HG03439 (cell line): Measurements from ENCODE around the gene KLK3.
"Not testable (repeated sequence)": the region's sequence is repeated elsewhere in the genome, so short reads cannot be mapped to it uniquely, and the experiment has no call there.

Experiments used
- ATAC-seq: cut with Tn5 transposase; IDR thresholded peaks from one replicate; pipeline ENCODE4 v1.9.1; 2021; ENCODE audit warnings: mild to moderate bottlenecking, moderate library complexity; ENCODE audit not compliant: unreplicated experiment

KLK3 gene

GRCh38 chr19:50859849-50860248 lies 5.1 kb downstream of the KLK3 start:
- no peak for ATAC-seq

- no peak for ATAC-seq
Measured at GRCh38 chr19:50861010-50861409, 6.3 kb downstream of the KLK3 start.

DNA sequence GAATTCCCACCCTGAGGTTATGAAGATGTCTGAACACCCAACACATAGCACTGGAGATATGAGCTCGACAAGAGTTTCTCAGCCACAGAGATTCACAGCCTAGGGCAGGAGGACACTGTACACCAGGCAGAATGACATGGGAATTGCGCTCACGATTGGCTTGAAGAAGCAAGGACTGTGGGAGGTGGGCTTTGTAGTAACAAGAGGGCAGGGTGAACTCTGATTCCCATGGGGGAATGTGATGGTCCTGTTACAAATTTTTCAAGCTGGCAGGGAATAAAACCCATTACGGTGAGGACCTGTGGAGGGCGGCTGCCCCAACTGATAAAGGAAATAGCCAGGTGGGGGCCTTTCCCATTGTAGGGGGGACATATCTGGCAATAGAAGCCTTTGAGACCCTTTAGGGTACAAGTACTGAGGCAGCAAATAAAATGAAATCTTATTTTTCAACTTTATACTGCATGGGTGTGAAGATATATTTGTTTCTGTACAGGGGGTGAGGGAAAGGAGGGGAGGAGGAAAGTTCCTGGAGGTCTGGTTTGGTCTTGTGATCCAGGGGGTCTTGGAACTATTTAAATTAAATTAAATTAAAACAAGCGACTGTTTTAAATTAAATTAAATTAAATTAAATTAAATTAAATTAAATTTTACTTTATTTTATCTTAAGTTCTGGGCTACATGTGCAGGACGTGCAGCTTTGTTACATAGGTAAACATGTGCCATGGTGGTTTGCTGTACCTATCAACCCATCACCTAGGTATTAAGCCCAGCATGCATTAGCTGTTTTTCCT lies 7.0 kb downstream of the KLK3 start:
- ATAC-seq = no peak

DNA sequence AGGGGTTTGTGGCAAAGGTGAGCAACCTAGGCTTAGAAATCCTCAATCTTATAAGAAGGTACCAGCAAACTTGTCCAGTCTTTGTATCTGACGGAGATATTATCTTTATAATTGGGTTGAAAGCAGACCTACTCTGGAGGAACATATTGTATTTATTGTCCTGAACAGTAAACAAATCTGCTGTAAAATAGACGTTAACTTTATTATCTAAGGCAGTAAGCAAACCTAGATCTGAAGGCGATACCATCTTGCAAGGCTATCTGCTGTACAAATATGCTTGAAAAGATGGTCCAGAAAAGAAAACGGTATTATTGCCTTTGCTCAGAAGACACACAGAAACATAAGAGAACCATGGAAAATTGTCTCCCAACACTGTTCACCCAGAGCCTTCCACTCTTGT lies 14.8 kb downstream of the KLK3 start:
- no peak for ATAC-seq

GRCh38 chr19:50870417-50871089 lies 15.8 kb downstream of the KLK3 start:
- ATAC-seq = no peak

DNA sequence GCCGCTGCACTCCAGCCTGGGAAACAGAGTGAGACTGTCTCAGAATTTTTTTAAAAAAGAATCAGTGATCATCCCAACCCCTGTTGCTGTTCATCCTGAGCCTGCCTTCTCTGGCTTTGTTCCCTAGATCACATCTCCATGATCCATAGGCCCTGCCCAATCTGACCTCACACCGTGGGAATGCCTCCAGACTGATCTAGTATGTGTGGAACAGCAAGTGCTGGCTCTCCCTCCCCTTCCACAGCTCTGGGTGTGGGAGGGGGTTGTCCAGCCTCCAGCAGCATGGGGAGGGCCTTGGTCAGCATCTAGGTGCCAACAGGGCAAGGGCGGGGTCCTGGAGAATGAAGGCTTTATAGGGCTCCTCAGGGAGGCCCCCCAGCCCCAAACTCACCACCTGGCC lies 18.3 kb downstream of the KLK3 start, which contains the start of gene KLK2:
Gene KLK2, plus strand, starts transcription at position 384 of the 400 bp plus-strand sequence. CDS start 35 bp downstream, outside the sequence.
- no peak for ATAC-seq

DNA sequence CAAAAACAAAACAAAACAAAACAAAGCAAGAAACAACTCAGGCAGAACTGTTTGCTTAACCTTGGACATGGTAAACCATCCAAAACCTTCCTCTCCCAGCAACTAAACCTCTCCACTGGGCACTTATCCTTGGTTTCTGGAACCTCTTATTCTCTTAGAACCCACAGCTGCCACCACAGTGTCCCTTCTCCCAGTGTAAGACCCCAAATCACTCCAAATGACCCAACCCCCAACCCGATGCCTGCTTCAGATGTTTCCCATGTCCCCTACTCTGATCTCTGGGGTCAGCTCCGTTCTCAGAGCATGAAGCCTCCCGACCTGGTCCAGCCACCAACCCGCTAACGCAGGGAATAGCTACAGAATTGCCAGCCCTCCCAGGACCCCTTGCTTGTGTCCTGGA lies 19.5 kb downstream of the KLK3 start:
- no peak for ATAC-seq

DNA sequence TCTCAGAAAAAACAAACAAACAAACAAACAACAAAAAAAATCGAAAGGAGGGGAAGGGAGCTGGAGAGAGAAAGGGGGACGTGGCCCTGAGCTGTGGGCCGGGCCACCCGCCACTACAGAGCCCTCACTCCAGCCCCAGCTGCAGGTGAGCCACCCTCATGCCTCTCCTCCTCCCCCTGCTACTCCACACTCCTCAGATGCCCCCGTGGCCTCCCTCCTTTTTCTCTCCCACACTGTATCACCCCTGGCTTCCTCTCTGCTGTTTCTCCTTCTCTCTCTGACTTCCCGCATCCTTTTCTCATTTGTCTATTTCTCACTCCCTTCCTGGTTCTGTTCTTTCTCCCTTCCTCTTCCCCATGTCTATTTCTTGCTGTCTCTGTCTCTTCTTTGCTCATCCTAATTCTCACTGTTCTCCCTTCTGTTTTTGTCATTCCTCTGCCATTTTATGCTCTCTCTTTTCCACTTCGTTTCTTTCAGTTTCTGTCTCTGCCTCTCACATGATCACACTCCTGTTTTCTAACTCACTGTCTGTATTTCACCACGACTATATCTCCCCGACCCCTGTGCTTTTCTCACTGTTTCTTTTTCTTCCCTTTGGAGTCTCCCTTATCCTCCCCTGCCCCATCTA lies 21.2 kb downstream of the KLK3 start:
- no peak for ATAC-seq

- ATAC-seq = no peak
Measured at GRCh38 chr19:50876456-50876855, 21.7 kb downstream of the KLK3 start.

DNA sequence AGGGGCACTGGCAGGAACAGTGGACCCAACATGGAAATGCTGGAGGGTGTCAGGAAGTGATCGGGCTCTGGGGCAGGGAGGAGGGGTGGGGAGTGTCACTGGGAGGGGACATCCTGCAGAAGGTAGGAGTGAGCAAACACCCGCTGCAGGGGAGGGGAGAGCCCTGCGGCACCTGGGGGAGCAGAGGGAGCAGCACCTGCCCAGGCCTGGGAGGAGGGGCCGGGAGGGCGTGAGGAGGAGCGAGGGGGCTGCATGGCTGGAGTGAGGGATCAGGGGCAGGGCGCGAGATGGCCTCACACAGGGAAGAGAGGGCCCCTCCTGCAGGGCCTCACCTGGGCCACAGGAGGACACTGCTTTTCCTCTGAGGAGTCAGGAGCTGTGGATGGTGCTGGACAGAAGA lies 22.6 kb downstream of the KLK3 start:
- ATAC-seq = no peak

- no peak for ATAC-seq
Measured at GRCh38 chr19:50878851-50879250, 24.1 kb downstream of the KLK3 start.

DNA sequence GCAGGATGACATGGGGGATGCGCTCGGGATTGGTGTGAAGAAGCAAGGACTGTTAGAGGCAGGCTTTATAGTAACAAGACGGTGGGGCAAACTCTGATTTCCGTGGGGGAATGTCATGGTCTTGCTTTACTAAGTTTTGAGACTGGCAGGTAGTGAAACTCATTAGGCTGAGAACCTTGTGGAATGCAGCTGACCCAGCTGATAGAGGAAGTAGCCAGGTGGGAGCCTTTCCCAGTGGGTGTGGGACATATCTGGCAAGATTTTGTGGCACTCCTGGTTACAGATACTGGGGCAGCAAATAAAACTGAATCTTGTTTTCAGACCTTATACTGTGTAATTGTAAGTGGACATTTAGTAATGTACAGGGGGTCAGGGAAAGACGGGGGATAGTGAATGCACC lies 25.5 kb downstream of the KLK3 start:
- ATAC-seq = no peak

DNA sequence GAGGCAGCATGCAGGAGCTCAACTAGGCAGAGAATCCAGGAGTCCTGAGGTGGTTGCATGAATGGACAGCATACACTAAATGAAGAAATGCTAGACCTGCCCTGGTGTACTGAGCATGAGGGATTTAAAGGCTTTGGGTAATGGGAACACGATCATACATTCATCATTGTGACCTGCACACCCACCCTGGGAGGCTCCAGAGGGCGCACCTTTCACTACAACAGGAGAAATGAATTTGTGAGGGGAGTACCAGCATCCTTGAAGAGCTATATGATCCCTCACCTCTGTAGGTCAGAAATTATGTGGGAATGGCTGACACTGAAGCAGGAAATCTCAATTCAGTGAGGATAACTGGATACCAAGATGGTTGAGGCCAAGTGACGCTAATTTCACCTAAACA lies 27.5 kb downstream of the KLK3 start:
- ATAC-seq = no peak

DNA sequence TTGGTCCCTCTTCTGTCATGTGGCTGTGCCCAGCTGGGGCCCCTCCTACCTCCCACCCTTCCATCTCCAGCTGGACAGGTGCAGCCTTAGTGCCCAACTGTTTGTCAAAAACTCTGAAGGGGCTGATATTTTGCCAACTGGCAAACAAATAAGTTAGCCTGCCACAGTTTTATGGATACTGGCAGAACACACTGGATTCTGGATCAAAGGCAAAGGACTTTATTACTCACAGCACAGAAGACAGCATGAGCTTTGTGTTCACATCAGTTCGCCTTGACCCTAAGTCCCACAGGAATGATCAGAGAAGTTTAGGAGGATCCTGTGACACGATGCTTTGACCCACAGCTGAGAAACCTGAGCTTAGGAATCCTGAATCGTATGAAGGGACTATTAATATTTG lies 34.9 kb downstream of the KLK3 start:
- ATAC-seq = no peak

DNA sequence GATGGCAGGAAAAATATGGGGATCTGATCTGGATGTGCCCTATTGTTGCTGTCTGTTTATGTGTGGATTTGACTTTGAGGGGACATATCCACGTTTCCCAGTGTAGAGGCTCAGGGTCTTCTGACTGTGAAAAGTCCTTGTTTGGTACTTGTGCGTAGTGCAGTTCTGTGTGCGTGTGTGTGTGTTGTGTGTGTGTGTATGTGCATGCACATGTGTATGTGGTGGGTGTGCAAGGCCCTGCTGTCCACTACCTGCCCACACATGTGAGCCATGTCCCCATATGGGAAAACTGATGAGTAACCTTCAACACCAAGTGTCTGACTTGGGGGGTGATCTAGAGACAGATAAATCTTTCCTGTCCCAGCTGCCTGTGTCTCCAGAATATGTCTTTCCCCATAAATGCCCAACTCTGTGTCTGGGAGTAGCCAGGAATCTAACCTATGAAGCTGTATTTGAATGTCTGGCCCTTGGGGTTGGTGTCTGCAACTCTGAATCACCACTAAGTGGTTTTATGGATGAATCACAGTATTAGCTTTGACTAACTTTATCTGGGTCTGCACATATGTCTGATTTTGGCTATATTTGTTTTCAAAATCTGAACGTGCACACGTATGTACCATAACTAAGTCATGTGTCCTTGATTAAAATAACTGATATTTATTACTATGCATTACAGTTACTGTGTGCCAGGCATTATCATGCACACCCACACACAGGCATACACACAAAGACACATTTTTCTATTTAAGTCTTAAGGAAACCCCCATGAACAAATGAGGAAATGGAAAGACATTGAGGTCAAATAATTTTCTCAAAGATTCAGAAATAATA lies 35.9 kb downstream of the KLK3 start:
- ATAC-seq = no peak

DNA sequence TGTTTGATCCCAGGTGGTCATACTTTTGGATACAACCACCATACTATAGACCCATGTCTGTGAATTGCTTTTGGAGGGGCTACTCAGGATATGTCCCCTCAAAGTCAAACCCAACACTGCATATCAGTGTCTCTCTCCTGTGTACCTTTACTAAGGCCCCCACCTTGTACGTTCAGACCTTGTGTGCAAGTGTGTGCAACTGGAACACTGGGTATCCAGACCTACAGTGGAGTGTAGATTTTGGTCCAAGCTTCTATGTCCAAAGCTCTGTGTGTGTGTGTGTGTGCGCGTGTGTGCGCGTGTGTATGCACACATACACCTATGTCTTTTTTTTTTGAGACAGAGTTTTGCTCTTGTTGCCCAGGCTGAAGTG lies 36.5 kb downstream of the KLK3 start:
- no peak for ATAC-seq

GRCh38 chr19:50893047-50893736 lies 38.5 kb downstream of the KLK3 start:
- no peak for ATAC-seq

- no peak for ATAC-seq
Measured at GRCh38 chr19:50894478-50895356, 40.0 kb downstream of the KLK3 start.

GRCh38 chr19:50896089-50896590 lies 41.4 kb downstream of the KLK3 start:
- not testable (repeated sequence) for ATAC-seq
